Hypothalamus (tissue), 51 donors: ENCODE results near the gene KCNJ2.
A peak's percentile ranks its signal among the peaks of the same experiment; 100 is the strongest.

ENCODE experiments used
- DNase-seq, 51 donors: peaks; one replicate each; lab custom pipeline; 2025; lab: John Stamatoyannopoulos, UW

Gene KCNJ2

GRCh38 chr17:70201872-70202419 lies 32.6 kb downstream of the KCNJ2 start:
- DNase-seq: no peak

DNA sequence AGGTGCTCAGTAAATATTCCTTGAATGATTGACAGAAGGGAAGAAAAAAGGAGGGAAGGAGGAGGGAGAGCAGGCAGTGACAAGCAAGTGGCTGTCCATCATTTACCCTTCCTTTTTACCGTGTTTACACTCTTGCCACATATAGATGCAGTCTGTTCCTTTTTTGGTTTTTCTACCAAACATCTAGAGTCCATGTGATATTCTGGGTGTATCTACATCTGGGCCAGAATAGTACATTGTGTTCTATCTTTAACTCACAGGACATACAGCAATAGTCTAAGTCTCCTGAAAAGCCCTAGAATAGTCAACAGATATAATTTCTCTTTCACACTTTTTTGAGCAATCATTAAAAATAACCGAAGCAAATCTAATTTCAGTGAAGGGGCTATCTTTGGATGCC lies 33.5 kb downstream of the KCNJ2 start:
- DNase-seq: no peak

DNA sequence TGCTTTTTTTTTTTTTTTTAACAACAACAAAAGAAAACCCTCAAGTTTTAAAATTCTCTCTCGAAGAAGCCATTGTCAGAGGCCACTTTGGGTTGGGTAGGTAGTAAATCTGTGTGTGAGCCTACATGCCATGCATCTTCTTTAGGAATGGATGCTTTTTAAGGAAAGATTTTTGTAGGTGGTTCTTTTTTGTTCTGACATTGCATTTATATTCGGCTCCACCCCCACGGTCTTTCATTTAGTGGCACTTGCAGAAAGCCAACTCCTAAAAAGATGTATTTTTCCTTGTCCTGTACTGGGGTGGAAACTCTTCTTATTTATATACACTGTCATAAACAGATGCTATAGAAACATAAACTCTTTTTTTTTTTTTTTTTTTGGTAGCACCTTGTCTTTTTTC lies 35.1 kb downstream of the KCNJ2 start:
- DNase-seq: no peak

DNA sequence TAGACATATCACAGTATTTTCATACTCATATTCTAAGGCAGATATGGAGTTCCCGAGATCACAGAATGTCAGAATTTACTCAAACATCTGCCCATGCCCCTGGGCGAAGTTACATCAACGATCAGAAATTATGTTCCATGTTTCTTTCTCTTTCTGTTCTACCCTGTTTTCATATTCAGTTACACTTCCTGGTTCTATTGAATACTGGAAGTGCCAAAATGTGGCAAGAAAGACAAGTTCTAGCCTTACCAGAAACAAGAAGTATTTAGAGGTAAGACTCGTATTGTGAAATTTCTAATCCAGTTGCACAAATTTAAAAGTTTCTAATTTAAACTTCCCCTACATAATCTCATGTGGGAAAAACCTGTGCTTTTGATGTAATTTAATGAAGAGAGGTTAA lies 36.1 kb downstream of the KCNJ2 start:
- DNase-seq: no peak

DNA sequence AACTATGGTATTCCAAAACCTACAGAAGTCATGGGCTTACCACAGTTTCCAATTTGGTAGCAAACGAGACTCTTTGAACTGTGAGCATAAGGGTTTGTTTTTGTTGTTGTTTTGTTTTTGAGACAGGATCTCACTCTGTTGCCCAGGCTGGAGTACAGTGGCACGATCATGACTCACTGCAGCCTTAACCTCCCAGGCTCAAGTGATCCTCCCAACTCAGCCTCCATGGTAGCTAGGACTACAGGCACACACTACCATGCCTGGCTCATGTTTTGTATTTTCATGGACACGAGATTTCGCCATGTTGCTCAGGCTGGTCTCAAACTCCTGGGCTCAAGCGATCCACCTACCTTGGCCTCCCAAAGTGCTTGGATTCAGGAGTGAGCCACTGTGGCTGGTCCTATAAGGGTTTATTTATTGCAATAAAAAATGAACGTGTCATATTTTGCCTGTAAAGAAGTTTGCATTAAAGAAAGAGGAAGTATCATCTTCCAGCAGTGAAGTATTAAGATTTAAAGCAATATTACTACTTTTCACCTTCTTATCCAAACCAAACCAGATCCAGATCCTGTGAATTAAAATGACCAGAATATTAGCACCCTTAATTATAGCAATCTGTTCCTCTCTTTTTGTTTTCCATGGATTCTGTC lies 37.2 kb downstream of the KCNJ2 start:
- no peak for DNase-seq

DNA sequence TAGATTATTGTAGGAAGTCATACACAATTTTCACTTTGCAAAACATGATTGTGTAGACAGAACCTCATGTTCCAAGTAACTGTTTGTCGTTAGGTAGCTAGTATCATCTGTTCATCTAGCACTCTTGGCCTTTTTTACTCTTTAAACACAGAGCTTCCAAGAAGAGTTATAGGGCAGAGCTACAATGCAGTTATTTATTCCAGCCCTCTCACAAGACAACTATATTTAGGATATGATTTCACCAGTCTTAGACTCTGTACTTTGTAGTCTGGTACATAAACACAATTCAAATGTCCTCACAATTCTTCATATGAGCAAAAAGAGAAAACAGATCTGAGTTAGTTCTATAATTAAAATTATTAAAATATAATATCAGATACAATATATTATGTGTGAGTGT lies 37.9 kb downstream of the KCNJ2 start:
- no peak for DNase-seq

DNA sequence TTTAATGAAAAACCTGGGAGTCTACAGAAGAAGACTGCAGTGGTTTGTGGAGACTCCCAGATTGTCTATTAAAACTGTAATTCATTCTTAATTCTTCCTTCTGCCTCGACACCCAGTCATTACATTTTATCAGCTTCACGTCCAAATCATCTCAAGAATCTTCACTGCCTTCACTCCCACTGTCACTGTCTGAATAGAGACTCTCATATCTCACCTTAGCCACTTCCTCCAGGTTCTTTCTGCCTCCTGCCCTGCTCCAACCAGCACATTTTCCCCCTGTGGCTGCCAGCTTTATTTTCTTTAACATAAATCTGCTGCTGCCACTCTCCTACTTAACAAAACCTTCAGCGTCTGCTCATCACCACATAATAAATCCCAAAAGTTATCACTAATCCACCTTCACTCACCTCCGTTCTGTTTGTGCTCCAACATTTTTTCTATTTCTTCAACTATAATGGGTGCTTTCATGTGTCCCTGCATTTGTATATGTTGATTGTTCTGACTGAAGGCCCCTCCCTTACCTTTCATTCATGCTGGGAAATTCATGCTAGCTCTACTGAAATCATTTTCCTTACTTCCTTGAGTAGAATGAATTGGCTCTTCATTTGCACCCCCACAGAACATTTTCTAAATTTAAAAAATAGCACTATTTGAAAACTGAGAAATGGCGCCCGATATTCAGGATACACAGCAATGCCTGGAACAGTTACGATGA lies 38.9 kb downstream of the KCNJ2 start:
- DNase-seq: no peak

- DNase-seq: no peak
Observed at GRCh38 chr17:70208825-70209555, 39.7 kb downstream of the KCNJ2 start.

GRCh38 chr17:70215656-70216055 lies 46.3 kb downstream of the KCNJ2 start:
- no peak for DNase-seq

DNA sequence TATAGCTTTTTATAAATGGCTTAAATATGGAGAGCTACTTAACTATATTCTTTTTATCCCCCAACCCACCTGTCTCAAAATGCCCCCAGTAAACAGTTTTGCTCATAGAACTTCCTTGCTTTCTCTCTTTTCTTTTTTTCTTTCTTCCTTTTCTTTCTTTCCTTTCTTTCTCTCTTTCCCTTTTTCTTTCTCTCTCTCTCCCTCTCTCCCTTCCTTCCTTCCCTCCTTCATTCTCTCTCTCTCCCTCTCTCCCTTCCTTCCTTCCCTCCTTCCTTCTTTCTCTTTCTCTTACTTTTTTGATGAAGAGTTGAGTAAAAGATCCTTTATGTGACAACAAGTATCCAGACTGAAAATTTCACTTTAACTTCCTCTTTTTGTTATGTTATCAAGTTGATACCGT lies 48.2 kb downstream of the KCNJ2 start:
- no peak for DNase-seq

GRCh38 chr17:70225276-70225675 lies 55.9 kb downstream of the KCNJ2 start:
- DNase-seq: peak in 1 of 51 donors; percentile 1
